Stimulated activated naive B cell treated with anti-CD40 and anti-IgM and Interleukin-4, amounts not matched to agents 10 μg/mL and 1 μg/mL and 100 μg/mL, for 72 hours (primary cell): ENCODE measurements around the gene RMDN2.

Source experiments
- ATAC-seq, 2 donors: fragments of 150-1000 bp; cut with Tn5 transposase; replicated peaks; 2 replicates each; pipeline ENCODE4 v1.10.0; 2021; ENCODE audit warnings: moderate library complexity in 1 of 2
- DNase-seq: peaks from one replicate; pipeline ENCODE4 v3.0.0; 2021
- H3K27ac Mint-ChIP-seq: one replicate; pipeline ENCODE4 v1.8.0; 2022; ENCODE audit warnings: mild to moderate bottlenecking, mixed read lengths
- H3K27me3 Mint-ChIP-seq, 2 donors: one replicate each; pipeline ENCODE4 v1.8.0; 2022; ENCODE audit warnings: mixed read lengths in 2 of 2
- H3K36me3 Mint-ChIP-seq, 2 donors: one replicate each; pipeline ENCODE4 v1.8.0; 2022; ENCODE audit warnings: mixed read lengths in 2 of 2, mild to moderate bottlenecking in 1 of 2
- H3K4me1 Mint-ChIP-seq, 2 donors: one replicate each; pipeline ENCODE4 v1.8.0; 2022; ENCODE audit warnings: mixed read lengths in 2 of 2, mild to moderate bottlenecking in 1 of 2
- H3K4me3 Mint-ChIP-seq, 2 donors: one replicate each; pipeline ENCODE4 v1.8.0; 2022; ENCODE audit warnings: mild to moderate bottlenecking in 2 of 2, mixed read lengths in 2 of 2, moderate library complexity in 1 of 2
- H3K9me3 Mint-ChIP-seq, 2 donors: one replicate each; pipeline ENCODE4 v1.8.0; 2022; ENCODE audit warnings: mixed read lengths in 2 of 2, mild to moderate bottlenecking in 1 of 2

RMDN2 gene, protein sequence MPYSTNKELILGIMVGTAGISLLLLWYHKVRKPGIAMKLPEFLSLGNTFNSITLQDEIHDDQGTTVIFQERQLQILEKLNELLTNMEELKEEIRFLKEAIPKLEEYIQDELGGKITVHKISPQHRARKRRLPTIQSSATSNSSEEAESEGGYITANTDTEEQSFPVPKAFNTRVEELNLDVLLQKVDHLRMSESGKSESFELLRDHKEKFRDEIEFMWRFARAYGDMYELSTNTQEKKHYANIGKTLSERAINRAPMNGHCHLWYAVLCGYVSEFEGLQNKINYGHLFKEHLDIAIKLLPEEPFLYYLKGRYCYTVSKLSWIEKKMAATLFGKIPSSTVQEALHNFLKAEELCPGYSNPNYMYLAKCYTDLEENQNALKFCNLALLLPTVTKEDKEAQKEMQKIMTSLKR

DNA sequence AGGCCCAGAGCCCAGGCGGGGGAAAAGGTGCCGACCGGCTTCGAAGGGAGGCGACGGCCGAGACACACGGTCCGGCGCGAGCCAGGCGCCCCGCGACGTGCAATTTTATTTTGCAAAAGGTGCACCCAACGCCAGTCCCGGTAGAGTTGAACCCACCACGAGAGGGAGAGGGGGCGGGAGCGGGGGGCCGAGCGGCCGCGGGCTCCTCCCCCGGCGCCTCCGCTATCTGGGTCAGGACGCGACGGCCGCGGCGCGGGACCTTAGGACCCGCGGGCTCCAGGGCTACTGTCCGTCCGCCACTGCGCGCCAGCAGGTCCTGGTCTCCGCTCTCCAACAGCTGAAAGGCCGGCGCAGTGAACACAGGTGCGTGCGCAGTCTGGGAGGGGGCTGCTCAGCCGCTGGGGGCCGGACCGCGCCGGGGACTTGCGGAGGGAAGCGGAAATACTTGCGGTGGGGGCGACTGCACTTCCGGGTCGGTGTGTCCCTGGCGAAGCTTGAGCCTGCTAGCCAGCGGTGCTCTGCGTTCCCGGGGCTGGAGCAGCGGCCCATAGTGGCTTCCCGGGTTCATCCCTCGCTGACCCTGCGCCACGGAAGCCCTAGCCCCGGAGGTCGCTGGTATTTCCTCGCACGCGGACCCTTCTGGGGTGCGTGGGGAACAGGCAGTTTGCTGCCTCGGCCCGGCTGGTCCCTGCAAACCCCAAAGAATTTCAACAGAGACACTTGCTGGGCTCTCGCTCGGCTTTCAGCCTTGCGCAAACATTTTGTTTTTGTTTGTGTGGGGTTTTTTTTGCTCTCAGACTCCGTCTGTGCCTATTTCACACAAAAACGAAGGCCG, at the start of gene RMDN2:
Gene RMDN2, plus strand, starts transcription at position 225 of the 835 bp plus-strand sequence. CDS start 3,991 bp downstream, outside the sequence.
- peak within 1 kb of the TSS; percentile 87 to 90 for H3K4me3 Mint-ChIP-seq
- peaks cover 4 to 6% of the 10 kb centered on the region in 2 donors for H3K36me3 Mint-ChIP-seq
- no peaks in the 10 kb centered on the region for H3K9me3 Mint-ChIP-seq
- no peaks in the 10 kb centered on the region for H3K27me3 Mint-ChIP-seq
- DNase-seq (peak; percentile 85), ATAC-seq (peak; percentile 89 to 91)
- peaks cover 13 to 32% of the 10 kb centered on the region in 2 donors for H3K4me1 Mint-ChIP-seq
- H3K27ac Mint-ChIP-seq = peak within 1 kb of the TSS; percentile 97

DNA sequence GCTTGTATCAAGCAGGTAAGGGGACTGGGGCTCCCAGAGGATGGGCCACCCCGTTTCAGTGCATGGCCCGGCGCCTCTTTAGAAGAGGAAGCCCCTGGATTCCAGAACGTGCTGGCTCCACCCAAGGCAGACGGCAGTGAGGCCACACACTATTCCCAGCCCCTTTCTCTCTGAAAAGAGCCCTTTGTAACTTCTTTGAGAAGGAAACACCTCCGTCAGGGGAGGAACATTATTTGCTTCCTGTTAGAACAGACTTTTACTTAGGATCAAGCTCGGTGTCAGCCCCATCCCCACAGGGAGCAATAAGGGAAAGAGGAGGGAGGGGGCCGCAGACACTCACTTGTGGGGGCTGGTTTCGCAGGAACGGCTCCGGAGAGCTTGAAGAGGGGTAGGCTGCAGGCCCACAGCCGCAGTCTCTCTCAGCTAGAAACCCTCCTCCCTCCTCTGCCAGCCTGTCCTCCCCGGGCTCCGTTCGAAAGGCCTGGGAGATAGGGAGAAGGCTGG, 49.6 kb upstream of the RMDN2 start:
- H3K9me3 Mint-ChIP-seq = no peaks in the 10 kb centered on the region
- H3K27ac Mint-ChIP-seq = no peak overlapping the region
- DNase-seq (no peak), ATAC-seq (no peak)
- H3K4me3 Mint-ChIP-seq = no peak overlapping the region
- peaks cover 22 to 43% of the 10 kb centered on the region in 2 donors for H3K4me1 Mint-ChIP-seq
- H3K36me3 Mint-ChIP-seq = no peaks in the 10 kb centered on the region
- H3K27me3 Mint-ChIP-seq = peaks cover 12 to 21% of the 10 kb centered on the region in 2 donors

DNA sequence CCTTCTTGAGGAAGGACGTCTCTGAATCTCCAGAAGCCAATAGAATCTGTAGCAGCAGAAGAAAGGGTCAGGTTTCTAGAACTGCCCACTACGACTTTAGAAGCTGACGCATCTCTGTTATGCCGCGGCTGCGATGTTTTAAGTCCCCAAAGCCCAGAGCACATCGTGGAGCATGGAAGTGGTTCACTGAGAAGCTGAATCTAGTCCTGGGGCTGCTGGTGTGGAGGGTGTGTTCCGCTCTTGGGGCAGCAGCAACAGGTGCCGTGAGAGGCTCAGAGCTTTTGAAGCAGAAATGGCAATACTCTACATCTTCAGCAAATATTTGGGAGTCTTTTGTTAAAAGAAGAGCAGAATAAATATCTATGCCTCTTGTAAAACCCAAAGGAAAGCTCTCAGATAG, 48.9 kb upstream of the RMDN2 start:
- ATAC-seq (no peak), DNase-seq (no peak)
- Mint-ChIP-seq H3K27ac (no peak overlapping the region), H3K27me3 (peaks cover 19 to 29% of the 10 kb centered on the region in 2 donors), H3K4me3 (no peak overlapping the region), H3K36me3 (no peaks in the 10 kb centered on the region), H3K4me1 (peaks cover 22 to 37% of the 10 kb centered on the region in 2 donors), H3K9me3 (no peaks in the 10 kb centered on the region)

GRCh38 chr2:37877457-37878315, 47.4 kb upstream of the RMDN2 start:
- no peak overlapping the region for H3K4me3 Mint-ChIP-seq
- H3K27me3 Mint-ChIP-seq = peaks cover 25 to 36% of the 10 kb centered on the region in 2 donors
- no peak overlapping the region for H3K27ac Mint-ChIP-seq
- no peak for DNase-seq
- H3K9me3 Mint-ChIP-seq = no peaks in the 10 kb centered on the region
- peaks cover 16 to 22% of the 10 kb centered on the region in 2 donors for H3K4me1 Mint-ChIP-seq
- H3K36me3 Mint-ChIP-seq = no peaks in the 10 kb centered on the region
- peak; percentile 67 to 71 for ATAC-seq

GRCh38 chr2:37878536-37878935, 46.6 kb upstream of the RMDN2 start:
- H3K36me3 Mint-ChIP-seq = no peaks in the 10 kb centered on the region
- peaks cover 8 to 14% of the 10 kb centered on the region in 2 donors for H3K4me1 Mint-ChIP-seq
- H3K9me3 Mint-ChIP-seq = no peaks in the 10 kb centered on the region
- H3K27ac Mint-ChIP-seq = no peak overlapping the region
- no peak overlapping the region for H3K4me3 Mint-ChIP-seq
- ATAC-seq = no peak
- DNase-seq = no peak
- peaks cover 29 to 38% of the 10 kb centered on the region in 2 donors for H3K27me3 Mint-ChIP-seq

DNA sequence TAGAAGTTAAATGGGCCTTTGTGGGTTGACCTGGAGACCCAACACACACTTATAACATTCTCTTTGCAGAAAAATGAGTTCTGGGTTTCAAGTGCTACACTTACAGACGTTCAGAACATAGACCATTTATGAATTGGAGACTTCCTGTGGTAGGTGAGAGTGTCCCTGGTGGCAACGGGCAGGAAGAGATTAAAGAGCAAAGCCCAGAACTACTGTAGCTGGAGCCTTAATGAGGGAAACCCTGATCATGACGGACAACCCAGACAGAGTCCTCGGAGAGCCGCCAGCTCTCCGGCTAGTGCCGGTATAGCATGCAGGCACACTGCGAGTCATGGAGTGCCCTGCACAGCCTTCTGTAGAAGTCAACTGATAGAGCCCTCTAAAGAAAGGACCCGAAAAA, 44.5 kb upstream of the RMDN2 start:
- H3K27me3 Mint-ChIP-seq = peaks cover 28 to 39% of the 10 kb centered on the region in 2 donors
- no peak overlapping the region for H3K4me3 Mint-ChIP-seq
- H3K36me3 Mint-ChIP-seq = no peaks in the 10 kb centered on the region
- H3K4me1 Mint-ChIP-seq = no peaks in the 10 kb centered on the region
- H3K27ac Mint-ChIP-seq = no peak overlapping the region
- DNase-seq = no peak
- no peaks in the 10 kb centered on the region for H3K9me3 Mint-ChIP-seq
- ATAC-seq = peak; percentile 38 to 53

GRCh38 chr2:37881397-37881796, 43.7 kb upstream of the RMDN2 start:
- no peak overlapping the region for H3K27ac Mint-ChIP-seq

GRCh38 chr2:37882036-37882435, 43.1 kb upstream of the RMDN2 start:
- Mint-ChIP-seq H3K36me3 (no peaks in the 10 kb centered on the region), H3K4me3 (no peak overlapping the region), H3K27ac (no peak overlapping the region), H3K4me1 (no peaks in the 10 kb centered on the region), H3K27me3 (peaks cover 29 to 46% of the 10 kb centered on the region in 2 donors), H3K9me3 (no peaks in the 10 kb centered on the region)
- DNase-seq (no peak), ATAC-seq (no peak)

More at GRCh38 chr2:37881397-37881796, 43.7 kb upstream of the RMDN2 start:
- H3K9me3 Mint-ChIP-seq = no peaks in the 10 kb centered on the region
- no peaks in the 10 kb centered on the region for H3K36me3 Mint-ChIP-seq
- no peak overlapping the region for H3K4me3 Mint-ChIP-seq
- no peaks in the 10 kb centered on the region for H3K4me1 Mint-ChIP-seq
- ATAC-seq (no peak), DNase-seq (no peak)
- peaks cover 29 to 46% of the 10 kb centered on the region in 2 donors for H3K27me3 Mint-ChIP-seq

- DNase-seq (no peak), ATAC-seq (no peak)
- H3K27ac Mint-ChIP-seq = no peak overlapping the region
- no peaks in the 10 kb centered on the region for H3K36me3 Mint-ChIP-seq
- H3K4me1 Mint-ChIP-seq = no peaks in the 10 kb centered on the region
- H3K9me3 Mint-ChIP-seq = no peaks in the 10 kb centered on the region
- H3K4me3 Mint-ChIP-seq = no peak overlapping the region
- H3K27me3 Mint-ChIP-seq = peaks cover 29 to 46% of the 10 kb centered on the region in 2 donors
Measured at GRCh38 chr2:37883518-37883917, 41.6 kb upstream of the RMDN2 start.

- peaks cover 2 to 3% of the 10 kb centered on the region in 2 donors for H3K4me1 Mint-ChIP-seq
- H3K9me3 Mint-ChIP-seq = no peaks in the 10 kb centered on the region
- no peaks in the 10 kb centered on the region for H3K36me3 Mint-ChIP-seq
- no peak overlapping the region for H3K4me3 Mint-ChIP-seq
- ATAC-seq = no peak
- H3K27me3 Mint-ChIP-seq = peaks cover 24 to 38% of the 10 kb centered on the region in 2 donors
- H3K27ac Mint-ChIP-seq = no peak overlapping the region
- no peak for DNase-seq
Measured at GRCh38 chr2:37885329-37885993, 39.6 kb upstream of the RMDN2 start.

DNA sequence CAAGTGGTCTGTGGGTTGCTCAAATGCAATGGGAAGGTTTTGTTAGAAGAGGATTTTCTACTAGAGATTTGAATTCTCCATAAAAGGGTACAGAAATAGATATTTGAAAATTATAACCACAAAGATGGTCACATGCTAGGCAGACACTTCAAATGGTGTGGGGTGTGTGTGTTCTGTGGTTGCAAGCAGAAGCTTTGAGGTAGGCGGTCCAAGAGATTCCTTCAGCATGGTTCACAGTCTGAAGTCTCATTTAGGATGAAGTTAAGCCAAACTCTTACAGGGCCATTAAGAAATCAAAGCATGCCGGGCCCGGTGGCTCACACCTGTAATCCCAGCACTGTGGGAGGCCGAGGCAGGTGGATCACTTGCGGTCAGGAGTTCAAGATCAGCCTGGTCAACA, 38.3 kb upstream of the RMDN2 start:
- H3K4me1 Mint-ChIP-seq = peaks cover 13 to 16% of the 10 kb centered on the region in 2 donors
- no peak for DNase-seq
- H3K27me3 Mint-ChIP-seq = peaks cover 13 to 26% of the 10 kb centered on the region in 2 donors
- H3K36me3 Mint-ChIP-seq = no peaks in the 10 kb centered on the region
- no peak overlapping the region for H3K27ac Mint-ChIP-seq
- no peaks in the 10 kb centered on the region for H3K9me3 Mint-ChIP-seq
- no peak overlapping the region for H3K4me3 Mint-ChIP-seq
- ATAC-seq = no peak

DNA sequence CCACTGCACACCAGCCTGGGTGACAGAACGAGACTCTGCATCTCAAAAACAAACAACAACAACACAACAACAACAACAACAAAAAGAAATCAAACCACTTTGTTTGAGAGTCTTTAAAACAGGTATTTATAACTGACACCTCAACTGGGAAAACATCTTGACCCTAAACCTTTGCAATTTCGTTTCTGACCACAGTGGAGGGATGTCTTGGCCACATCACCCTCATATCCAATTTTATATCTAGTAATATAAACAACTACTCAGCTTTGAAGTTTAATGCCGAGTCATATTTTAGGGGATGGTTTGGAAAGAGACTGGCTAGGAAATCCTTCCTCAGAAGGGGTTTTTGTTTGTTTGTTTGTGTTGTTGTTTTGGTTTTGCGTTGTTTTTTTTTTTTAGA, 37.8 kb upstream of the RMDN2 start:
- no peaks in the 10 kb centered on the region for H3K36me3 Mint-ChIP-seq
- H3K9me3 Mint-ChIP-seq = no peaks in the 10 kb centered on the region
- H3K27me3 Mint-ChIP-seq = peaks cover 10 to 26% of the 10 kb centered on the region in 2 donors
- H3K27ac Mint-ChIP-seq = no peak overlapping the region
- no peak for DNase-seq
- no peak overlapping the region for H3K4me3 Mint-ChIP-seq
- ATAC-seq = no peak
- peaks cover 17 to 21% of the 10 kb centered on the region in 2 donors for H3K4me1 Mint-ChIP-seq

DNA sequence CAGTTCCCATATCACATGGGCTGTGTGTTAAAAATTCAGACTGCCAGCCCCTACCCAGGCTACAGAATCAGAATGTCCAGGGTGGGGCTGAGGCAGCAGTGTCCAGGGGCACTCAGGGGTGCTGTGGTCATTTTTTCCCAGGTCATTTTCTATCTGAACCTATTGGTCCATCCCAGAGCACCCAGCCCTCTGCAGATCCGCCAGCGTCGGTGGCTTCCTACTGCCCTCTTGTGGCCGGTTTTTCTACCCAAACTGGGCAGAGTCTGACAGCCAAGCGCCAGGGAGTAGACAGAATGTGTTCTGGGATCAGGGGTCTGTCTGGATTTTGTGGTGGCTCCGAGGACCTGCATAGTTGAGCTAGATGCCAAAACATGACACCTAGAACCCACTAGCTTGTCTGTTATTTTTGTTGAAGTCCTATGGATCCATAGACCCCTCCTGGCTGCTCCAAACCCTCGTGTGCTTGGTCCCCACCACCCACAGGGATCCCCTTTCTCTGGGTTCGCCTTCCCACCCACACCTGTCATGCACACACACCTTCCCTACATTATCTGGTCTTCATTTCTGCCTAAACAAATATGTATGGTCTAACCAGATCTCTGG, 34.1 kb upstream of the RMDN2 start:
- no peak overlapping the region for H3K4me3 Mint-ChIP-seq
- peaks cover 0 to 5% of the 10 kb centered on the region in 2 donors for H3K36me3 Mint-ChIP-seq
- peaks cover 0 to 3% of the 10 kb centered on the region in 2 donors for H3K27me3 Mint-ChIP-seq
- no peak overlapping the region for H3K27ac Mint-ChIP-seq
- H3K4me1 Mint-ChIP-seq = peaks cover 37 to 52% of the 10 kb centered on the region in 2 donors
- H3K9me3 Mint-ChIP-seq = peaks cover 4 to 5% of the 10 kb centered on the region in 2 donors
- peak; percentile 56 to 58 for ATAC-seq
- DNase-seq = peak; percentile 47
